ENCODE results near the gene VEPH1. TPM values are rescaled to one million over a fixed set of nuclear protein-coding genes. Genes with fewer than 3 reads are reported as not detected.

VEPH1 gene
- total RNA-seq, 2 donors from 2014 or later, result 11.8 to 17.1 TPM

DNA sequence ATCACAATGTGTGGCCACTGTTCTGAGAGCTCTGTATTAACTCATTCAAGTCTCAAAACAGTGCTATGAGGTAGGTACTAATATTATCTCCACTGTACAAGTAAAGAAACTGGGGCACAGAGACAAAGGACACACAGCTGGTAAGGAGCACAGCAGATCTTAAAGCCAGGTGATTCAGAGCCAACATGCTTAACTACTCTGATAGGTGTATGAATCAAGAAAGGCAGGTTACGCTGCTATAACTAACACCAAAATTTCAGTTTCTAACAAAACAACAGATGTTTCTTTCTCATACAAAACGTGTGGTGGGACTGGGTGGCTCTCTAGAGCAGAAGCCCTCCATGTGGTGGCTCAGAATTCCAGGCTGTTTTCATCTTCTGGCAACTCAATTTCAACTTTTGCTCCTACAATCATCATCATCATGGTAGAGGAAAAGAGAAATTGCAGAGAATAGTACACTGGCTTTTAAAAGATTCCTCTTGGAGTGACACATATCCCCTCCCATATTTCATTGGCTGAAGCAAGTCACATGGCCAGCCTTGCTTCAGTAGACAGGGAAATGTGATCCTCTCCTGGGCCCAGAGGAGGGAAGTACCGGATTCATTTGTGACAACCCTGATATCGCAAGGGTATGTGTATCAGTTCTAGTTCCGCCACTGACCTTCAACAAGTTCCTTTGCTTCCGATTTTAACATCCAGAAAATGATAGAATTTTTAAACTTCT is 192.7 kb downstream of the VEPH1 start:
- no peaks in the 10 kb centered on the region for H3K27me3 Mint-ChIP-seq (ENCODE audit: insufficient read depth)
- H3K4me3 ChIP-seq (ENCODE audit: low read length), result no peak overlapping the region
- no peaks in the 10 kb centered on the region for H3K36me3 ChIP-seq (ENCODE audit: control insufficient read depth, insufficient read depth, low read length)
- no peak for DNase-seq
- 81 to 100% methylated on average over 2 to 6 of the region's 6 CpGs for WGBS, 2 experiments (ENCODE audit: insufficient coverage in 1 of 2, insufficient read length in 1 of 2)
- H3K4me1 Mint-ChIP-seq, result no peaks in the 10 kb centered on the region
- no peaks in the 10 kb centered on the region for H3K9me3 Mint-ChIP-seq
- no peaks in the 10 kb centered on the region for H3K27me3 ChIP-seq (ENCODE audit: control insufficient read depth, insufficient read depth, low read length, poor library complexity, severe bottlenecking)
- H3K27ac Mint-ChIP-seq, result no peak overlapping the region
- no peaks in the 10 kb centered on the region for H3K9me3 ChIP-seq (ENCODE audit: control insufficient read depth, low read length)
- no peak for TF ChIP-seq CTCF (conservative IDR thresholded peaks at IDR 0.05)
- H3K27ac ChIP-seq (ENCODE audit: low read depth, low read length), result no peak overlapping the region
- no peaks in the 10 kb centered on the region for H3K4me1 ChIP-seq (ENCODE audit: control insufficient read depth, insufficient read depth, low read length)
- H3K9ac ChIP-seq (ENCODE audit: extremely low read depth, low read length, poor library complexity, severe bottlenecking), result no peak overlapping the region
- no peak overlapping the region for H3K4me3 Mint-ChIP-seq
- no peaks in the 10 kb centered on the region for H3K36me3 Mint-ChIP-seq (ENCODE audit: low read depth)

DNA sequence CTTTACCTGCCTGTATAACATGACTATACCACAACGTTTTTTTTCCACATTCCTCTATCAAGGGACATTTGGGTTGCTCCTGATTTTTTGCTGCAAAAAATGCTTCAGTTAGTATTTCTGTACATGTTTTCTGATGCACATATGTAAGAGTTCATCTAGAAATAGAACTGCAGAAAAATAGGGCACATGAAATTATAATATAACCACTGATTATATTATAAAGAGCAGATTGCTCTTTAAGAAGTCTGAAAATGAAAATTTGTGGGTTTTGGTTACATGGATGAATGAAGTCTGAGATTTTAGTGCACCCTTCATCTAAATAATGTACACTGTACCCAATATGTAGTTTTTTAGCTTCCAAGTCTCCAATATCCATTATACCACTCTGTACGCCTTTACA is 196.7 kb downstream of the VEPH1 start:
- H3K4me3 Mint-ChIP-seq, result no peak overlapping the region
- no peak for TF ChIP-seq CTCF (conservative IDR thresholded peaks at IDR 0.05)
- H3K4me1 Mint-ChIP-seq, result peaks cover 5% of the 10 kb centered on the region
- Histone ChIP-seq H3K27ac (ENCODE audit: low read depth, low read length) (no peak overlapping the region), H3K27me3 (ENCODE audit: control insufficient read depth, insufficient read depth, low read length, poor library complexity, severe bottlenecking) (no peaks in the 10 kb centered on the region), H3K9me3 (ENCODE audit: control insufficient read depth, low read length) (no peaks in the 10 kb centered on the region), H3K9ac (ENCODE audit: extremely low read depth, low read length, poor library complexity, severe bottlenecking) (no peak overlapping the region), H3K4me3 (ENCODE audit: low read length) (no peak overlapping the region), H3K36me3 (ENCODE audit: control insufficient read depth, insufficient read depth, low read length) (no peaks in the 10 kb centered on the region), H3K4me1 (ENCODE audit: control insufficient read depth, insufficient read depth, low read length) (no peaks in the 10 kb centered on the region)
- H3K27ac Mint-ChIP-seq, result no peak overlapping the region
- no peaks in the 10 kb centered on the region for H3K36me3 Mint-ChIP-seq (ENCODE audit: low read depth)
- no peaks in the 10 kb centered on the region for H3K9me3 Mint-ChIP-seq
- no peak for DNase-seq
- WGBS, 2 experiments (ENCODE audit: insufficient coverage in 1 of 2, insufficient read length in 1 of 2), result 81% methylated on average over 2 of the region's 2 CpGs; no CpG with 5 or more reads in 1 of the 2 experiments
- H3K27me3 Mint-ChIP-seq (ENCODE audit: insufficient read depth), result no peaks in the 10 kb centered on the region

DNA sequence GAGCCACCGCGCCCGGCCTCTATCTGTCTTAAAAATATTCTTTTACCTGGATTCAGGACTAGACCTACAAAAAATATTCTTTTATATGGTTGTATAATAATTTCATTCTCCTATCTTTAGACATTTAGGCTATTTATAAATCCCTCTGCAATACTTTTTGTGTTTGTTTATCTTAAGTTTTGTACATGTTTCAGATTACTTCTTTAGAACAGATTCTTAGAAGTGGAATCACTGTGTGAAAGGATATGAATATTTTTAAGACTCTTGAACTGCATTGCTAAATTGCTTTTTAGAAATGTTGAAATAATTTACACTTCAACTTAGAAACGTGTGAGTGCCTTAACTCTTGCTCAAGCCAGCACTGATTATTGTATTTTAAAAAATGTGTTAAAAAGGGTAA is 197.8 kb downstream of the VEPH1 start:
- Histone ChIP-seq H3K9me3 (ENCODE audit: control insufficient read depth, low read length) (no peaks in the 10 kb centered on the region), H3K36me3 (ENCODE audit: control insufficient read depth, insufficient read depth, low read length) (no peaks in the 10 kb centered on the region), H3K4me1 (ENCODE audit: control insufficient read depth, insufficient read depth, low read length) (no peaks in the 10 kb centered on the region), H3K4me3 (ENCODE audit: low read length) (no peak overlapping the region), H3K27ac (ENCODE audit: low read depth, low read length) (no peak overlapping the region), H3K9ac (ENCODE audit: extremely low read depth, low read length, poor library complexity, severe bottlenecking) (no peak overlapping the region), H3K27me3 (ENCODE audit: control insufficient read depth, insufficient read depth, low read length, poor library complexity, severe bottlenecking) (no peaks in the 10 kb centered on the region)
- Mint-ChIP-seq H3K27me3 (ENCODE audit: insufficient read depth) (no peaks in the 10 kb centered on the region), H3K4me1 (peaks cover 5% of the 10 kb centered on the region), H3K36me3 (ENCODE audit: low read depth) (no peaks in the 10 kb centered on the region), H3K27ac (no peak overlapping the region), H3K4me3 (no peak overlapping the region), H3K9me3 (no peaks in the 10 kb centered on the region)
- WGBS, 2 experiments (ENCODE audit: insufficient coverage in 1 of 2, insufficient read length in 1 of 2), result 95% methylated on average over 3 of the region's 4 CpGs; no CpG with 5 or more reads in 1 of the 2 experiments
- no peak for TF ChIP-seq CTCF (conservative IDR thresholded peaks at IDR 0.05)
- no peak for DNase-seq
